Stomach smooth muscle (tissue), 2 donors: Measurements from ENCODE around the gene LYRM2.

Experiments
- H3K27ac ChIP-seq: one replicate; pipeline ENCODE4 v1.7.0; 2013; ENCODE audit warnings: mild to moderate bottlenecking, low read length, inconsistent platforms
- H3K27me3 ChIP-seq, 2 donors: one replicate each; pipeline ENCODE4 v1.7.0; 2013; ENCODE audit warnings: low read length in 2 of 2; ENCODE audit not compliant: insufficient read depth in 2 of 2, control insufficient read depth in 1 of 2
- H3K36me3 ChIP-seq, 2 donors: one replicate each; pipeline ENCODE4 v1.7.0; 2013; ENCODE audit warnings: low read length in 2 of 2; ENCODE audit not compliant: control insufficient read depth in 2 of 2, insufficient read depth in 2 of 2
- H3K4me1 ChIP-seq: one replicate; pipeline ENCODE4 v1.7.0; 2013; ENCODE audit warnings: low read length; ENCODE audit not compliant: control insufficient read depth, insufficient read depth
- H3K4me3 ChIP-seq, 2 donors: one replicate each; pipeline ENCODE4 v1.7.0; 2013; ENCODE audit warnings: low read length in 2 of 2
- H3K9ac ChIP-seq, 2 donors: one replicate each; pipeline ENCODE4 v1.7.0; 2013; ENCODE audit warnings: low read length in 2 of 2, mild to moderate bottlenecking in 1 of 2
- H3K9me3 ChIP-seq, 2 donors: one replicate each; pipeline ENCODE4 v1.7.0; 2013; ENCODE audit warnings: low read length in 2 of 2; ENCODE audit not compliant: control insufficient read depth in 2 of 2
- donor health status: healthy.
- donor health status: Pancreatic carcinoma.

LYRM2 gene

GRCh38 chr6:89670935-89671565 is 32.5 kb upstream of the LYRM2 start:
- Histone ChIP-seq H3K9ac (no peak overlapping the region), H3K36me3 (peaks cover 45 to 50% of the 10 kb centered on the region in 2 donors), H3K27me3 (no peaks in the 10 kb centered on the region), H3K4me1 (peaks cover 3% of the 10 kb centered on the region), H3K9me3 (no peaks in the 10 kb centered on the region), H3K27ac (no peak overlapping the region), H3K4me3 (no peak overlapping the region)

DNA sequence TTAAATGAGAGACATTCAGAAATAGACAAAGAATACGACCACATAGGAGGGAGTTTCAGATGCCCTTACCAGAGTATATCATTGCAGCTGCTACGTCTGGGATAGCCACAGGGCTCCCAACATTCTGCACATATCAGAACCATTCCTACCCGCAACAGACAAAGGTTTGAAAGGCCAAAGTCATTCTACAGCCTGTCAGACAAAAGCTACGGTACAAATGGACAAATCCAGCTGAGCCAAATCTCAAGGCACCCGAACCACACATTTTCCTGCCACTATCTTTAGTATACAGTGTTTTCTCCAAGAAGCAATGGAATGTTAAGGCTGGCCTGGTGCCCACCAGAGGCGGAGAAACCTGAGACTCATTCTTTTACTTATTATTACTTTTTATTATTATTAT is 30.5 kb upstream of the LYRM2 start:
- Histone ChIP-seq H3K4me3 (no peak overlapping the region), H3K9me3 (no peaks in the 10 kb centered on the region), H3K27ac (no peak overlapping the region), H3K4me1 (no peaks in the 10 kb centered on the region), H3K27me3 (no peaks in the 10 kb centered on the region), H3K36me3 (peaks cover 25 to 35% of the 10 kb centered on the region in 2 donors), H3K9ac (no peak overlapping the region)

DNA sequence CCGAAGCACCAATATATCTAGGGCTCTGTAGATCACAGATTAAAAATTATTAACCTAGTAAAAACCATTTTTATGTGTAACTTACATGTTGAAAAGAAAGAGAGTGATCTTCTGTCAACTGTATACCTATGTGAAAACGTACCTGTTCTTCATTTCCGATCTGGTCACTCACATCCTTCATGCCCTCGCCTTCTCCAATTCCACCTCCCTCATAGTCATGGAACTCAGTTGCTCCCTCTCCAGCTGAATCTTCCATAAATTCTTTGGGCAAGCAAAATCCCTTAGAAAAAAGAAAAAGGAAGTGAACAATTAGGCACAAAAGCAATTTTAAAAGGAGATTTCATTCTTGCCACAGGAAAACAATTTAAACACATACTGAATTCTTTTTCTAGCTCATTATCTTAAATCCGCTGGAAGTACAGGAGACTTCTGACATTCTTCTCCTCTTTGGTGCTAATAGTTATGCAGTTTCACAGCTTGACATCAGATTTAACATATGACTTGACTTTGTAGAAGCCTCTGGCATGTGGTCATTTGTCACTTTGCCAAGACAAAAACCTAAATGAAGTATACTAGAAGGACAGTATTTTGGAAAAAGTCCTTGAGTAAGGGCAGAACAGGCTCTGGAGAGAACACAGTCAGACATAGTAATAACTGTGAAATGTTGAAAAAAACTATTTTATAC is 29.5 kb upstream of the LYRM2 start:
- H3K9me3 ChIP-seq: no peaks in the 10 kb centered on the region
- peaks cover 19 to 32% of the 10 kb centered on the region in 2 donors for H3K36me3 ChIP-seq
- H3K27ac ChIP-seq: no peak overlapping the region
- H3K9ac ChIP-seq: no peak overlapping the region
- H3K27me3 ChIP-seq: no peaks in the 10 kb centered on the region
- H3K4me3 ChIP-seq: no peak overlapping the region
- no peaks in the 10 kb centered on the region for H3K4me1 ChIP-seq

DNA sequence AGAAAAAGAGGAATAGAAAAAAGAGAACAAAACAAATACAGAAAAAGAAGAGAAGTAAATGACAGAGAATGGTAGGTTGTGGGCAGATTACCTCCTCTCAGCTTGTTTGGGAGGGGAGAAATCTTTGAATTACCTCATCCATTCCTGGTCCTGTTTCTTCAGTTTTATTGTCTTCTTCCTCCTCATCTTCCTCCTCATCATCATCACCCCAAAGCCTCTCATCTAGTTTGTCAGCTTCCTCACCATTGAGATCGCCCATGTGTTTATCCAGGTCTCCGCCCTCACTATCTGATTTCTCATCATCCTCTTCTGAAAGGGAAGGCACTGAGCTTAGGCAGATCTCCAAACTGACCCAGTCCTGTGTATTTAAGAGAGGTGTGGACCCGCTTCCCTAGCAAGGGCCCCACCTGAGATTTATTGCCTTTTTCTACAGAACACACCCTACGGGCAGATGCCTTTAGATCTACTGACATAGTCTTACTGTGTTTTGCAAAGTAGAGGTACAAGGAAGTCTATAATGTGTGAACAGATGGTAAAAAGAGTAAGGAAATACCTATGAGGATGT is 24.2 kb upstream of the LYRM2 start:
- no peak overlapping the region for H3K9ac ChIP-seq
- H3K27ac ChIP-seq: no peak overlapping the region
- peaks cover 31 to 42% of the 10 kb centered on the region in 2 donors for H3K36me3 ChIP-seq

DNA sequence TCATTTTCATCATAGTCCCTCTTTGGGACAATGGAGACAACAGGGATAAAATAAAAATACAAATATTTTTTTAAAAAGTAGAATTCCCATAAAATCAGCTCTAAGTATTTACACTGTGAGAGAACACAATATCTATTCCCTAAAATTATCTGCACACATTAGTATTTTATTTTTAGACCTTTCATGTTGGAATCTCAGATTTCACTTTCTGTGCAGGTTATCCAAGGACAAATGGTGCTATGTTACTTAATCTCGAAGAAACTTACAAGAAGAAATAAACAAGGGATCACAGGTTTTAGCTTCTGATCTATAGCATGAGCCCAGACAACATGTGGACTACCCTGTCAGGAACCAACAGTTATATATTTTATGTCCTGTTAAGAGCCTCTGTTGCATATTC is 23.0 kb upstream of the LYRM2 start:
- peaks cover 36 to 52% of the 10 kb centered on the region in 2 donors for H3K36me3 ChIP-seq
- H3K4me1 ChIP-seq: no peaks in the 10 kb centered on the region

More for the DNA sequence above, 24.2 kb upstream of the LYRM2 start:
- no peaks in the 10 kb centered on the region for H3K9me3 ChIP-seq
- no peaks in the 10 kb centered on the region for H3K4me1 ChIP-seq
- H3K4me3 ChIP-seq: no peak overlapping the region
- H3K27me3 ChIP-seq: no peaks in the 10 kb centered on the region

GRCh38 chr6:89660981-89661380 is 22.4 kb upstream of the LYRM2 start:
- Histone ChIP-seq H3K9ac (no peak overlapping the region), H3K36me3 (peaks cover 42 to 54% of the 10 kb centered on the region in 2 donors), H3K27me3 (no peaks in the 10 kb centered on the region), H3K9me3 (no peaks in the 10 kb centered on the region), H3K27ac (no peak overlapping the region), H3K4me3 (no peak overlapping the region), H3K4me1 (no peaks in the 10 kb centered on the region)

More for the DNA sequence above, 23.0 kb upstream of the LYRM2 start:
- Histone ChIP-seq H3K4me3 (no peak overlapping the region), H3K27ac (no peak overlapping the region), H3K9ac (no peak overlapping the region), H3K27me3 (no peaks in the 10 kb centered on the region), H3K9me3 (no peaks in the 10 kb centered on the region)

DNA sequence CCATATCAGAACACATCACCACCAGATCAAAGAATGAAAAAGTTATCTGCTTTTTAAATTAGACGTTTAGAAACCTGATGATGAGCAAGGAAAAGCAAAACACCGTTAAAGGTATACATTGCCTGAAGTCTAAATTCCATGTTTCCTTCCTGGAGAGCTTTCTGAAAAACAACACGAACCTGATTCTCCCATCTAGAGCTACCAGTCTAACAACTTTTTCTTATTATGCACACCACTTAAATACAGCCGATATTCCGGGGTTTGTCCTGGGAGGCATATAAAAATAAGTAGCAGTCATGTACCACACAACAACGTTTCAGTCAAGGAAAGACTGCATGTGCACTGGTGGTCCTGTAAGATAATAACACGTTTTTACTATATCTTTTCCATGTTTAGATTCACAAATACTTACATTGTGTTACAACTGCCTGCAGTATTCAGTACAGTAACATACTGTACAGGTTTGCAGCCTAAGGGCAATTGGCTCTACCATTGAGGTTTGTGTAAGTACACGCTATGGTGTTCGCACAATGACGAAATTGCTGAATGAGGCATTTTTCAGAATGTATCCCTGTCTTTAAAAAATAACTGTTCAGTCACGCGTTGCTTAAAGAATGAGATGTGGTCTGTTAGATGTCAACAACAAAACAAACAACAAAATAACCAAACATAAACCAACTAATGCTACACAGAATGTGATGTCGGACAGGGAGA is 19.1 kb upstream of the LYRM2 start:
- no peak overlapping the region for H3K9ac ChIP-seq
- no peaks in the 10 kb centered on the region for H3K9me3 ChIP-seq
- H3K36me3 ChIP-seq: peaks cover 54 to 59% of the 10 kb centered on the region in 2 donors
- no peak overlapping the region for H3K4me3 ChIP-seq
- no peaks in the 10 kb centered on the region for H3K4me1 ChIP-seq
- H3K27me3 ChIP-seq: no peaks in the 10 kb centered on the region
- H3K27ac ChIP-seq: no peak overlapping the region

GRCh38 chr6:89655122-89655521 is 16.6 kb upstream of the LYRM2 start:
- H3K36me3 ChIP-seq: peaks cover 51 to 52% of the 10 kb centered on the region in 2 donors
- H3K4me1 ChIP-seq: no peaks in the 10 kb centered on the region
- H3K4me3 ChIP-seq: no peak overlapping the region
- no peak overlapping the region for H3K9ac ChIP-seq
- no peaks in the 10 kb centered on the region for H3K27me3 ChIP-seq
- no peaks in the 10 kb centered on the region for H3K9me3 ChIP-seq
- H3K27ac ChIP-seq: no peak overlapping the region

DNA sequence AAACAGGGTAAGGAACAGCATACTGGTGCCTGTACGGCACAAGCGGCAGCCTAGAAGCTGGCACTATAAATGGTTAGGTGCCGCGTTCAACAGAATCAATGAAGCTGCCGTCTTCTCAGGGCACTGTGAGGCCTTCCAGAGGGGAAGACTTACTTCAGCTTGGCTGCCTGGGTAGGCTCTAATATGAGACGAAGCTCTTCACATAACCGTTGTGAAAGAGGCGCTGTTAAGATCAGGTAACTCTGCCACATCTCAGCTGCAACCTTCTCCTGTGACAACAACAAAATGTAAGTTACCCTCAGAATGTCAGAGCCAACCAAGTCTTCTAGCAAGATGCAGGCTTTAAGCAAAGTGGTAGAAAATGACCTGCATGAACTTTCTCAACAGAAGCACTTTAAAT is 12.0 kb upstream of the LYRM2 start:
- Histone ChIP-seq H3K27me3 (no peaks in the 10 kb centered on the region), H3K9ac (no peak overlapping the region), H3K27ac (no peak overlapping the region), H3K36me3 (peaks cover 30 to 37% of the 10 kb centered on the region in 2 donors), H3K4me1 (no peaks in the 10 kb centered on the region), H3K4me3 (no peak overlapping the region), H3K9me3 (no peaks in the 10 kb centered on the region)

DNA sequence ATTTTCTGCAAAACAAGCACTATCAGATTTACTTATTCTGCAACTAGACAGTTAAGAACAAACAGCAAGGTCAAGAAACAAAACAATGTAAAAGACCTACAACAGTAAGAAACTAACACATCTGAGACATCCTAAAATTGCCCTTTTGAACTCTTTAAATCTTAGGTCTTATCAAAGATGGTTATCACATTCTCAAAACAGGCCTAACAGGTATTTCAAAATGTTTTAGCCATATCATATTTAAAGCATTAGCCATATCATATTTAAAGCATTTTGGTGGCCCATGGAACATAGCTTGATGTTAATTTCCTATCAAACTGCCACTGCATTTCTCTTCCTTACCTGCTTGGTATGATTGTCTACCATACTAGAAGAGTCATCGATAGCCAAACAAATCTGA is 11.1 kb upstream of the LYRM2 start:
- Histone ChIP-seq H3K27ac (no peak overlapping the region), H3K4me1 (no peaks in the 10 kb centered on the region), H3K36me3 (peaks cover 30 to 31% of the 10 kb centered on the region in 2 donors), H3K9ac (no peak overlapping the region), H3K9me3 (no peaks in the 10 kb centered on the region), H3K4me3 (no peak overlapping the region), H3K27me3 (no peaks in the 10 kb centered on the region)
